ENCODE results near the gene CCNY.
"Not testable (repeated sequence)": the region's sequence is repeated elsewhere in the genome, so short reads cannot be mapped to it uniquely, and the experiment has no call there.

Gene CCNY

GRCh38 chr10:35336084-35336831 lies at the start of gene CCNY:
Gene CCNY (plus strand): TSS chr10:35336509. CDS start chr10:35337054, 545 bp downstream.
- DNase-seq (ENCODE audit: low read depth in 2 of 2): peak; percentile 52 to 78

GRCh38 chr10:35289198-35289597 lies 47.1 kb upstream of the CCNY start:
- DNase-seq (ENCODE audit: low read depth in 2 of 2): no peak

GRCh38 chr10:35294506-35294905 lies 41.8 kb upstream of the CCNY start:
- no peak for DNase-seq (ENCODE audit: low read depth in 2 of 2)

GRCh38 chr10:35299016-35299415 lies 37.3 kb upstream of the CCNY start:
- DNase-seq (ENCODE audit: low read depth in 2 of 2): no peak

- DNase-seq (ENCODE audit: low read depth in 2 of 2): peak in 1 of 2 donors; percentile 3
These were observed 36.1 kb upstream of the CCNY start for GRCh38 chr10:35300063-35300699.

- DNase-seq (ENCODE audit: low read depth in 2 of 2): no peak
These were observed 31.7 kb upstream of the CCNY start for GRCh38 chr10:35304649-35305048.

- DNase-seq (ENCODE audit: low read depth in 2 of 2): no peak
These were observed 29.5 kb upstream of the CCNY start for GRCh38 chr10:35306852-35307251.

GRCh38 chr10:35307297-35307696 lies 29.0 kb upstream of the CCNY start:
- no peak for DNase-seq (ENCODE audit: low read depth in 2 of 2)

- DNase-seq (ENCODE audit: low read depth in 2 of 2): no peak
These were observed 27.5 kb upstream of the CCNY start for GRCh38 chr10:35308809-35309208.

GRCh38 chr10:35314142-35314541 lies 22.2 kb upstream of the CCNY start:
- not testable (repeated sequence) for DNase-seq (ENCODE audit: low read depth in 2 of 2)

GRCh38 chr10:35315235-35315634 lies 21.1 kb upstream of the CCNY start:
- DNase-seq (ENCODE audit: low read depth in 2 of 2): not testable (repeated sequence)

- no peak for DNase-seq (ENCODE audit: low read depth in 2 of 2)
These were observed 19.9 kb upstream of the CCNY start for GRCh38 chr10:35316218-35316967.

GRCh38 chr10:35318551-35318950 lies 17.8 kb upstream of the CCNY start:
- DNase-seq (ENCODE audit: low read depth in 2 of 2): no peak

GRCh38 chr10:35320341-35320740 lies 16.0 kb upstream of the CCNY start:
- DNase-seq (ENCODE audit: low read depth in 2 of 2): no peak

GRCh38 chr10:35322636-35323035 lies 13.7 kb upstream of the CCNY start:
- DNase-seq (ENCODE audit: low read depth in 2 of 2): no peak

- DNase-seq (ENCODE audit: low read depth in 2 of 2): no peak
These were observed 12.1 kb upstream of the CCNY start for GRCh38 chr10:35324196-35324595.

GRCh38 chr10:35326466-35327235 lies 9.7 kb upstream of the CCNY start:
- DNase-seq (ENCODE audit: low read depth in 2 of 2): no peak

GRCh38 chr10:35327790-35328403 lies 8.4 kb upstream of the CCNY start:
- no peak for DNase-seq (ENCODE audit: low read depth in 2 of 2)

GRCh38 chr10:35328404-35329037 lies 7.8 kb upstream of the CCNY start:
- no peak for DNase-seq (ENCODE audit: low read depth in 2 of 2)

- DNase-seq (ENCODE audit: low read depth in 2 of 2): no peak
These were observed 6.8 kb upstream of the CCNY start for GRCh38 chr10:35329520-35329919.
